HPDE6-E6E7 (cell line): ENCODE results near the gene SRGAP2B.
"Not testable (repeated sequence)": the region's sequence is repeated elsewhere in the genome, so short reads cannot be mapped to it uniquely, and the experiment has no call there.

Experiments used
- DNase-seq: peaks from one replicate; pipeline ENCODE4 v3.0.0; 2011; ENCODE audit warnings: missing footprints; ENCODE audit errors: extremely low spot score

SRGAP2B gene

GRCh38 chr1:144947495-144947894 is 147.6 kb downstream of the SRGAP2B start:
- DNase-seq = not testable (repeated sequence)

GRCh38 chr1:144946525-144947480 is 148.3 kb downstream of the SRGAP2B start:
- DNase-seq = not testable (repeated sequence)

- not testable (repeated sequence) for DNase-seq
Measured at GRCh38 chr1:144941710-144942109, 153.4 kb downstream of the SRGAP2B start.

- not testable (repeated sequence) for DNase-seq
Measured at GRCh38 chr1:144940054-144940453, 155.1 kb downstream of the SRGAP2B start.

GRCh38 chr1:144938627-144939026 is 156.5 kb downstream of the SRGAP2B start:
- DNase-seq = not testable (repeated sequence)

GRCh38 chr1:144936186-144936732 is 158.9 kb downstream of the SRGAP2B start:
- DNase-seq = not testable (repeated sequence)

- DNase-seq = not testable (repeated sequence)
Measured at GRCh38 chr1:144935310-144935709, 159.8 kb downstream of the SRGAP2B start.

- DNase-seq = not testable (repeated sequence)
Measured at GRCh38 chr1:144933014-144933413, 162.1 kb downstream of the SRGAP2B start.

- not testable (repeated sequence) for DNase-seq
Measured at GRCh38 chr1:144932153-144932552, 163.0 kb downstream of the SRGAP2B start.

GRCh38 chr1:144931553-144931952 is 163.6 kb downstream of the SRGAP2B start:
- not testable (repeated sequence) for DNase-seq

- DNase-seq = not testable (repeated sequence)
Measured at GRCh38 chr1:144930085-144930777, 164.9 kb downstream of the SRGAP2B start.

- DNase-seq = not testable (repeated sequence)
Measured at GRCh38 chr1:144927292-144927691, 167.8 kb downstream of the SRGAP2B start.

- not testable (repeated sequence) for DNase-seq
Measured at GRCh38 chr1:144923640-144924039, 171.5 kb downstream of the SRGAP2B start.

GRCh38 chr1:144922785-144923184 is 172.3 kb downstream of the SRGAP2B start:
- not testable (repeated sequence) for DNase-seq

GRCh38 chr1:144919106-144919505 is 176.0 kb downstream of the SRGAP2B start:
- not testable (repeated sequence) for DNase-seq

- not testable (repeated sequence) for DNase-seq
Measured at GRCh38 chr1:144918027-144918603, 177.0 kb downstream of the SRGAP2B start.

GRCh38 chr1:144917154-144918026 is 177.7 kb downstream of the SRGAP2B start:
- DNase-seq = not testable (repeated sequence)

GRCh38 chr1:144913977-144914734 is 181.0 kb downstream of the SRGAP2B start:
- DNase-seq = not testable (repeated sequence)

GRCh38 chr1:144913458-144913857 is 181.7 kb downstream of the SRGAP2B start:
- not testable (repeated sequence) for DNase-seq

GRCh38 chr1:144910729-144911128 is 184.4 kb downstream of the SRGAP2B start:
- not testable (repeated sequence) for DNase-seq
